LNCAP (cell line): ENCODE measurements around the gene C16orf95.

Experiments used
- TF ChIP-seq, protein P1 (sequence below): fragments of 450-650 bp; IDR thresholded peaks from 2 replicates; pipeline ENCODE4 v1.5.1; 2017; ENCODE audit warnings: mild to moderate bottlenecking

C16orf95 gene

DNA sequence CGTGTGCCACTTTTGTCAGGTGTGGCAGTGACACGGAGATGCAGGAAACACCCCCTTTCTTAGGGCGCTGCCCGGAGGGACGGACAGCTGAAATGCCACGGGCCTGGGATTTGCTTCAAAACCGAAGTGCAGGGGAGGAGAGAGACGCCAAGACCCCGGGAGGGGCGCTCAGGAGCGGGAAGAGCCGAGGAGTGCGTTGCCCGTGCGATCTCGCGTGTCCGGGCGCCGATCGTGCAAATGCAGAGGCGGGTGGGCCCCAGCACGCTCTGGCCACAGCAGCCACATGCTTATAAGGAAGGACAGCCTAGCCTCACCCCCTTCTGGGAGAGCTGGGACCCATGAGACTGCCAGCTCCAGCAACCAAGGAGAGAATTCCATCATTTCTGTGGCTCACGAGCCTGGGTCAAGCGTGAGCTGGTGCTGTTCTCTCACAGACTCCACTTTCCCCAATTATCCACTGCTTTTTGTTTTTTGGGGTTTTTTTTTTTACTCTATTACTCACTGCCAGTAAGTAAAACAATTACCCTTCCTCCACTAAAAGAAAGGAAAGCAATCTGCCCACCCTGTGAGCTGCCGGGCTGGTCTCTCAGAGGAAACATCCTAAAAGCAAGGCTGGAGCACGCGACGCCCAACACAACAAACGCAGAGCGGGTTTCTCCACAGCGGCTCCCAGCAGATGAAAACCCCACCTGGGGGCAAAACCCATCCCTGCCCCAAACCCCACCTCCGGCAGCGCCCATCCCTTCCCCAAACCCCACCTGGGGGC is 27.2 kb upstream of the C16orf95 start:
- TF ChIP-seq, protein P1, sequence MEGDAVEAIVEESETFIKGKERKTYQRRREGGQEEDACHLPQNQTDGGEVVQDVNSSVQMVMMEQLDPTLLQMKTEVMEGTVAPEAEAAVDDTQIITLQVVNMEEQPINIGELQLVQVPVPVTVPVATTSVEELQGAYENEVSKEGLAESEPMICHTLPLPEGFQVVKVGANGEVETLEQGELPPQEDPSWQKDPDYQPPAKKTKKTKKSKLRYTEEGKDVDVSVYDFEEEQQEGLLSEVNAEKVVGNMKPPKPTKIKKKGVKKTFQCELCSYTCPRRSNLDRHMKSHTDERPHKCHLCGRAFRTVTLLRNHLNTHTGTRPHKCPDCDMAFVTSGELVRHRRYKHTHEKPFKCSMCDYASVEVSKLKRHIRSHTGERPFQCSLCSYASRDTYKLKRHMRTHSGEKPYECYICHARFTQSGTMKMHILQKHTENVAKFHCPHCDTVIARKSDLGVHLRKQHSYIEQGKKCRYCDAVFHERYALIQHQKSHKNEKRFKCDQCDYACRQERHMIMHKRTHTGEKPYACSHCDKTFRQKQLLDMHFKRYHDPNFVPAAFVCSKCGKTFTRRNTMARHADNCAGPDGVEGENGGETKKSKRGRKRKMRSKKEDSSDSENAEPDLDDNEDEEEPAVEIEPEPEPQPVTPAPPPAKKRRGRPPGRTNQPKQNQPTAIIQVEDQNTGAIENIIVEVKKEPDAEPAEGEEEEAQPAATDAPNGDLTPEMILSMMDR, result no peak

DNA sequence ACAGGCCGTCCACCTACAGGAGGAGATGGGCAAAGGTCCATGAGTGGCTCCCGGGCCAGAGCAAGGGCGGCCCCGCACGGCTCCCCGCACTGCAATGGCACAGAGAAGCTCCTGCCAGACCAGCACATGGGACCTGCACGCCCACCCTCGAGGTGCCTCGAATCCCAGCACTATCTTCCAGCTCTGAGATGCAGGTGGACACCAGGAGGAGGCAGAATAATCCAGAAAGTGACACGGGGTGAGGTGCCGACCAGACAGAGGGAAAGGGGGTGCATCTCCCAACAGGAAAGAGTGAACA is 26.5 kb upstream of the C16orf95 start:
- TF ChIP-seq, protein P1, result no peak

DNA sequence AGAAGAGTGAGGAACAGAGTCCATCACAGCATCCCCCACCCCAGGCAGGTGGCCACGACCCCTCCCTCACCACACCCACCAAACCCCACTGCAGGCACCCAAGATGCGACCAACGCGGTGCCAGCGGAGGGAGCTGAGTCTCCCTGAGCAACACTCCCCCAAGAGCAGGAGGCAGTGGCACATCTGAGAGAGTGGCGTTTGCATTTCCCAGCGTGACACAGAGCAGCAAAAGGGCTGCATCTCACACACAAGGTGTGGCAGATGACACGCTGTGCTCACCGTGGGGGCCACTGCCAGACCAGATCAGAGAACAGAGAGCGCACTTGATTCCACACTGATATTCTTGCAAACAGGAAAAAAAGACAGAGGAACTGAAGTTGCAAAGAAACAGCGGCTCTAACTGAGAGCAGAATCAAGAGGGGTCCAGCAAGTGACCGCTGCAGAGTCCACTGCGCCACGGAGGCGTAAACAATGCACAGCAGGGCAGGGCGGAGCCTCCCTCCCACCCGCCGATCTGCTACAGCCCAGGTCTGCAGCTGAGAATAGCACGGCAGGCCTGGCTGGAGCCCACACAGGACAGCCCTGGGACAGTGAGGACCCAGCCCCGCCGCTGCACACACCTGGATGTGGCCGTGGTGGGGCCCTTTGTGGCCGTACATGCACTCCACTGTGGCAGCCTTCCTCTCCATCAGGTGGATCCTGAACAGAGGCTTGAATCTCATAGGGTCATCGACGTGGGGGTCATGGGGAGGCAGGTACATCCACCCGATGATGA is 26.0 kb upstream of the C16orf95 start:
- TF ChIP-seq, protein P1, result no peak

DNA sequence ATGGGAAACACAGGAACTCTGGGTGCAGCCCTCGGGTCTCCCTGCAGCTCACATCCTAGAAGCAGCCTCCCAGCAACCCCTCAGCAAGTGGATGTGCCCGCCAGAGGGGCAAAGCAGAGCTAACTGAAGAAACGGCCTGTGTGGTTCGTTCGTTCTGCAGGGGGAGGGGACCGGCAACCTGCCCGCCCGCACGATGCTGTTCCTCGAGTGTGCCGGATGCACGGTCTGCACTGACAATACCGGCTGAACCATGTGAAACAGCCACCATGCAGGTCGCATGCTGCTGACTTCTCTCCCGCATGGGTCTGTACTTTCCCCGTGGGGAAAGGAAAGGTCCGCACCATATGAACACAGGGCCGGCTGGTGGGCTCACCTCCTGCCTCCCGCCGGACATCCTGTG is 25.3 kb upstream of the C16orf95 start:
- TF ChIP-seq, protein P1, result no peak

DNA sequence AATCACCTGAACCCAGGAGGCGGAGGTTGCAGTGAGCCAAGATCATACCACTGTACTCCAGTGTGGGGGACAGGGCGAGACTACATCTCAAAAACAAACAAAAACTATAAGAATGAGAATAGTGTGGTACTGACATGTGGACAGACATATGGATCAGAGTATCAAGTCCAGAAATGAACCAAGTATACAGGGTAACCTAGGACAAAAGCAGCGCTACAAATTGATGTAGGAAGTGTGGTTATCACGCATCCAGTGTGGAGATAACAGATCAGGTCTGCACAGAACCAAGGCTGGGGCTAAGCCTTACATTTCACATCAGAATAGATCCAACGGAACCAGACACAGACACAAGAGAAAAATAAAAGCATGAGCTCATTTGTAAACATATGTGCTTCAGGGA is 23.0 kb upstream of the C16orf95 start:
- TF ChIP-seq, protein P1, result no peak

DNA sequence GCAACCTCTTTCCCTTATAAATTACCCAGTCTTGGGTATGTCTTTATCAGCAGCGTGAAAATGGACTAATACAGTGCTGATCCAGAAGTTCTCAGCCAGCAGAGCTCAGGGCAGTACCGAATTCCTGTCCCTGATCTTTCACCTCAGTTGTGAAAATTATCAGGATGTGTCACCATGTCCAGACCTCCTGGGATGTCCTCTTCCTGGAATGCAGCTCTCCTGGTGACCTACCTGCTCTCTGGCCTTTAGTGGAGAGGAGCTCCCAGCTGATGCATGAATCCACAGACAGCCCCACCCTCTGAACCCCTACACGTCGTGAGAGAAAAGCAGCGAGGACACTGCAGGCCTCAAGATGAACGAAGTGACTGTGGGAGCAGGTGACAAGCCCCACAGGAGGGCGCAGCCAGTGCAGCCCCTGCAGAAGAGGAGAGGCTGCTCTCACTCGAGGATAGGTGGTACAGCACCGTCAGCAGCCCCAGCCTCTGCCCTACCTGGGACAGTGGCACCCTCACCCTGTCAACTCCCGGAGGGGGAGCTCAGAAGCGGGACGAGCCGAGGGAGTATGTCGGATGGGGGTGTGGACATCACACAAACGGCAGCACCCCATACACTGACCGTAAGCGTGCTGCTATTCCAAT is 22.0 kb upstream of the C16orf95 start:
- TF ChIP-seq, protein P1, result no peak

DNA sequence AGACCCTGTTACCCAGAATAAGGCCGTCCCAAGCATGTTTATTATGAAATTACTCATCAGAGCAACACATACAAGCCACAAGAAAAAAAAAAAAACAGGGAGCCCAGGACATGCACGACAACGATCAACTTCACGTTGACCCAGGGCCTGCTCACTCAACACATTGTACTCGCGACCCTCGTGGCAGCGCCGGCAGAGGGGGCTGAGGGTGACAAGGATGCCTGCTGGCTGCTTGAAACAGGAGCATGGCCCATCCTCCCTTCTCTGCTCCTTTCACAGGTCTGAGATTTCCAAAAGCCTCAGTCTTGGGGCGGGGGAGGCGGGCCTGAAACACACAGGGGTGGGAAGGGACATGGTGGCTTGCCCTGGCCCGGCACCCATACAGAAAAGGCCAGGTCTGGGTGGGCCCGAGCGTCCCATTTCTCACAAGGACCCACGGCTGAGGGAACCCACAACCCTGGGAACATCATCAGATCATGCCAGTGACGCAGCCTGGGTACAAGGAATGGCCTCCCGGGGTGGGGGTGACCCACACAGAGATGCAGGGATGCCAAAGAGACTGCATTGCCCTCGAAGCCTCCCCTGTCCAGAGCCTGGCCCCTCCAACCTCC is 21.1 kb upstream of the C16orf95 start:
- TF ChIP-seq, protein P1, result no peak
